Testis (tissue), 5 donors: ENCODE measurements around the gene PPP1R3F. TPM values are rescaled to one million over a fixed set of nuclear protein-coding genes. Genes with fewer than 3 reads are reported as not detected.
A peak's percentile ranks its signal among the peaks of the same experiment; 100 is the strongest.

ENCODE experiments used
- DNase-seq: peaks from one replicate; pipeline ENCODE4 v3.0.0-alpha.2; 2019
- H3K27ac ChIP-seq, 2 donors: fragments of 200-600 bp; sonication (generic); one replicate each; pipeline ENCODE4 v1.5.1; 2019
- H3K27me3 ChIP-seq: fragments of 200-600 bp; sonication (generic); one replicate; pipeline ENCODE4 v1.5.1; 2019
- H3K36me3 ChIP-seq: fragments of 200-600 bp; sonication (generic); one replicate; pipeline ENCODE4 v1.5.1; 2017; ENCODE audit warnings: low read depth; ENCODE audit errors: missing control alignments
- H3K4me1 ChIP-seq: fragments of 200-600 bp; sonication (generic); one replicate; pipeline ENCODE4 v1.5.1; 2019
- H3K4me3 ChIP-seq, 2 donors: fragments of 200-600 bp; sonication (generic); one replicate each; pipeline ENCODE4 v1.5.1; 2017 to 2019
- H3K9me3 ChIP-seq: fragments of 200-600 bp; sonication (generic); one replicate; pipeline ENCODE4 v1.5.1; 2017
- CTCF ChIP-seq, 3 experiments: fragments of 450-650 bp in 2 of 3; fragments of 200-600 bp in 1 of 3; sonication (generic) in 1 of 3; IDR thresholded peaks; one replicate each; pipeline ENCODE4 v1.5.1; 2016 to 2019; ENCODE audit warnings: antibody characterized with exemption in 3 of 3, mild to moderate bottlenecking in 2 of 3, moderate library complexity in 1 of 3
- POLR2A ChIP-seq: fragments of 450-650 bp; IDR thresholded peaks from one replicate; pipeline ENCODE4 v1.6.1; 2017; ENCODE audit warnings: antibody characterized with exemption, mild to moderate bottlenecking, moderate library complexity
- WGBS, 2 donors: methylation state at CpG; one replicate each; pipeline ENCODE4 v1.1.5; 2018; 5-methylcytosine and 5-hydroxymethylcytosine counted together
- intact Hi-C: fragments of 100-400 bp; cut with DNase I; formaldehyde crosslinking; loops from one replicate; pipeline ENCODE4 v1.15.1; 2023; ENCODE audit warnings: low total_unique reads
- long read RNA-seq, 2 donors: transcript quantifications; one replicate each; lab custom pipeline, GENCODE V29; 2026
- polyA plus RNA-seq: library from polyadenylated mRNA; stranded (reverse); fragments of 350-450 nt; fragmentation: Illumina TruSeq; extraction: RNeasy Lipid Tissue Mini Kit (QIAGEN cat#74804); gene quantifications from one replicate; pipeline ENCODE4 v1.2.3, GENCODE V29; 2014; ENCODE audit warnings: low read depth, low replicate concordance; ENCODE audit not compliant: insufficient read depth
- total RNA-seq, 2 donors: library from RNA; depleted of rRNA; stranded (reverse); fragments of >200 nt; gene quantifications; one replicate each; pipeline ENCODE4 v1.2.3, GENCODE V29; 2016

The PPP1R3F gene
- total RNA-seq = 10 to 100 TPM; 17.6 to 18.0 TPM
- 7.6 TPM for polyA plus RNA-seq
- long read RNA-seq, donor 1, partial matches to known transcripts = 0 of 1 reads
- long read RNA-seq, donor 1, other reads (novel, unspliced or antisense) = 0 of 1 reads
- long read RNA-seq, donor 2, partial matches to known transcripts = 0 of 2 reads
- long read RNA-seq, donor 2, other reads (novel, unspliced or antisense) = 0 of 2 reads

GRCh38 chrX:49269767-49270248 is at the start of gene PPP1R3F:
TSS of gene PPP1R3F (plus strand) at chrX:49269793. CDS start at chrX:49269870, 77 bp downstream.
- no peak for DNase-seq
- Histone ChIP-seq H3K9me3 (no peaks in the 10 kb centered on the region), H3K27ac (peak within 1 kb of the TSS; percentile 90 to 92), H3K27me3 (no peaks in the 10 kb centered on the region), H3K36me3 (no peaks in the 10 kb centered on the region), H3K4me3 (peak within 1 kb of the TSS; percentile 60 to 74), H3K4me1 (no peaks in the 10 kb centered on the region)
- TF ChIP-seq POLR2A (no peak), CTCF (IDR thresholded peaks at IDR 0.05) (no peak)
- 0% methylated on average over 28 of the region's 70 CpGs; no CpG with 5 or more reads in 1 of the 2 donors for WGBS, 2 donors
- intact Hi-C loops = no loop called here

- intact Hi-C loops = no loop called here
- Histone ChIP-seq H3K4me1 (no peaks in the 10 kb centered on the region), H3K4me3 (no peak overlapping the region), H3K36me3 (no peaks in the 10 kb centered on the region), H3K27ac (no peak overlapping the region), H3K27me3 (no peaks in the 10 kb centered on the region), H3K9me3 (no peaks in the 10 kb centered on the region)
- no peak for TF ChIP-seq POLR2A
- TF ChIP-seq CTCF (IDR thresholded peaks at IDR 0.05) = no peak
- DNase-seq = no peak
Measured at GRCh38 chrX:49220100-49220499, 49.5 kb upstream of the PPP1R3F start.

GRCh38 chrX:49221868-49222267 is 47.7 kb upstream of the PPP1R3F start:
- no peaks in the 10 kb centered on the region for H3K4me1 ChIP-seq
- no peaks in the 10 kb centered on the region for H3K36me3 ChIP-seq
- no peaks in the 10 kb centered on the region for H3K27me3 ChIP-seq
- no peak for TF ChIP-seq CTCF (IDR thresholded peaks at IDR 0.05)
- TF ChIP-seq POLR2A = no peak
- intact Hi-C loops = no loop called here
- DNase-seq = no peak
- H3K4me3 ChIP-seq = no peak overlapping the region
- WGBS, 2 donors = 79 to 86% methylated on average over 2 of the region's 2 CpGs
- H3K27ac ChIP-seq = no peak overlapping the region
- no peaks in the 10 kb centered on the region for H3K9me3 ChIP-seq

GRCh38 chrX:49225858-49226257 is 43.7 kb upstream of the PPP1R3F start:
- no peak for DNase-seq
- Histone ChIP-seq H3K4me3 (no peak overlapping the region), H3K9me3 (no peaks in the 10 kb centered on the region), H3K27me3 (no peaks in the 10 kb centered on the region), H3K4me1 (no peaks in the 10 kb centered on the region), H3K36me3 (no peaks in the 10 kb centered on the region), H3K27ac (no peak overlapping the region)
- intact Hi-C loops = no loop called here
- 38 to 73% methylated on average over 1 to 14 of the region's 14 CpGs for WGBS, 2 donors
- no peak for TF ChIP-seq CTCF (IDR thresholded peaks at IDR 0.05)
- TF ChIP-seq POLR2A = no peak

- no peaks in the 10 kb centered on the region for H3K27me3 ChIP-seq
- WGBS, 2 donors = 83 to 89% methylated on average over 7 of the region's 9 CpGs
- TF ChIP-seq CTCF (IDR thresholded peaks at IDR 0.05) (no peak), POLR2A (no peak)
Measured at GRCh38 chrX:49226946-49227345, 42.6 kb upstream of the PPP1R3F start.

More at GRCh38 chrX:49226946-49227345, 42.6 kb upstream of the PPP1R3F start:
- intact Hi-C loops = no loop called here
- no peak overlapping the region for H3K27ac ChIP-seq
- DNase-seq = no peak
- no peak overlapping the region for H3K4me3 ChIP-seq
- no peaks in the 10 kb centered on the region for H3K9me3 ChIP-seq
- H3K36me3 ChIP-seq = no peaks in the 10 kb centered on the region
- no peaks in the 10 kb centered on the region for H3K4me1 ChIP-seq
